IPS-18c (cell line): ENCODE results near the gene LDB2.

Experiments used
- H3K4me3 ChIP-seq: 2 replicates; pipeline ENCODE4 v1.7.0; 2013; ENCODE audit warnings: low read depth, mild to moderate bottlenecking, low read length, moderate library complexity; ENCODE audit not compliant: insufficient read depth
- H3K9me3 ChIP-seq: one replicate; pipeline ENCODE4 v1.6.1; 2013; ENCODE audit warnings: mild to moderate bottlenecking, low read length, moderate library complexity; ENCODE audit not compliant: control insufficient read depth, insufficient read depth

LDB2 gene

DNA sequence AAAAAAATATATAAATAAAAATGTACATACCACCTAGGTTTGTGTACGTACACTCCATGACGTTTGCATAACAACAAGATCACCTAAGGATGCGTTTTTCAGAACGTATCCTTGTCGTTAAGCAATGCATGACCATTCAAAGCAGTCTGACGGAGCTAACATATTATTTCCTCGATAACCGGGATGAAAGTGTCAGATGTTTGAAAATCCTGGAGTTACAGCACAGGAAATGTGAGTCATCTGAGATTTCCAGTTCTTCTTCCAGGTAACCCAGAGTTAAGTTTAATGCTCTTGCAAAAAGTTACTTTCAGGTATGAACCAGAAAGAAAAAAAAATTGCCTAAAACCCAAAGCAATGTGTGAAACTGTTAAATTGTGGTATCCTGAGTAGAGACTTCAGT is 107.9 kb downstream of the LDB2 start:
- H3K4me3 ChIP-seq, result no peak overlapping the region
- H3K9me3 ChIP-seq, result no peaks in the 10 kb centered on the region

- Histone ChIP-seq H3K4me3 (no peak overlapping the region), H3K9me3 (no peaks in the 10 kb centered on the region)
These were observed 109.6 kb downstream of the LDB2 start for GRCh38 chr4:16788868-16789267.

DNA sequence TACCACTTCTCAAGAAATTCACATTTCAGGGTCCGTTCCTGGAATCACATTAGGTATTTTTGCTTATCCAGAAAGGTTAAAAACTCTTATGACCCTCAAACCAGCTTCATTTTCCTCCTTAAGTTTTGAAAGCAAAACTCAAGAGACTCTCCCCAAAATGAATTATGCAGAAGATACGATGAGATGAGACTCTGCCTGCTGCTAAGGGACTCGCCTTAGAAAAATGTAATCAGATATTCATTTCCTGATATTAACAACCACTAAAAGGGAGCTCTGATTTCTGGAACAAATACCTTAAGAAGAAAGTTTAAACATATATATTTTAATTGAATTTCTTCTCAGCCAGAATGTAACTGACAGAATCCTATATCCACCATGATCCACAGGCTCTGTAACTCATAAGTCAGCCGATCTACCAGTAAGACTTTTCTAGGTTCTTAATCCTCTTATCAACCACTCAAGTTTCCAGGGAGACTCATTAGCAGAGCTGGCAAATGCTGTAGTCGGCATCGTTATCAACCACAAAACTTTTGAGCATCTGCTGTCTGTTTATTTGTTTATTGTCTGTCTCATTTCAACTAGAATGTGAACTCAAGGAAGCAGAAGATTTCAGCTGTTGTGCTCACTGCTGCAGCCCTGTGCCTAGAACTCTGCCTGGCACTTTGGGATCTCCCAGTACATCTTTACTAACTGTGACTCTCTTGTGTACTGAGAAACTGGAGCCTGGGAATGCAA is 112.5 kb downstream of the LDB2 start:
- Histone ChIP-seq H3K4me3 (no peak overlapping the region), H3K9me3 (no peaks in the 10 kb centered on the region)

- Histone ChIP-seq H3K9me3 (no peaks in the 10 kb centered on the region), H3K4me3 (no peak overlapping the region)
These were observed 115.3 kb downstream of the LDB2 start for GRCh38 chr4:16783119-16783518.

DNA sequence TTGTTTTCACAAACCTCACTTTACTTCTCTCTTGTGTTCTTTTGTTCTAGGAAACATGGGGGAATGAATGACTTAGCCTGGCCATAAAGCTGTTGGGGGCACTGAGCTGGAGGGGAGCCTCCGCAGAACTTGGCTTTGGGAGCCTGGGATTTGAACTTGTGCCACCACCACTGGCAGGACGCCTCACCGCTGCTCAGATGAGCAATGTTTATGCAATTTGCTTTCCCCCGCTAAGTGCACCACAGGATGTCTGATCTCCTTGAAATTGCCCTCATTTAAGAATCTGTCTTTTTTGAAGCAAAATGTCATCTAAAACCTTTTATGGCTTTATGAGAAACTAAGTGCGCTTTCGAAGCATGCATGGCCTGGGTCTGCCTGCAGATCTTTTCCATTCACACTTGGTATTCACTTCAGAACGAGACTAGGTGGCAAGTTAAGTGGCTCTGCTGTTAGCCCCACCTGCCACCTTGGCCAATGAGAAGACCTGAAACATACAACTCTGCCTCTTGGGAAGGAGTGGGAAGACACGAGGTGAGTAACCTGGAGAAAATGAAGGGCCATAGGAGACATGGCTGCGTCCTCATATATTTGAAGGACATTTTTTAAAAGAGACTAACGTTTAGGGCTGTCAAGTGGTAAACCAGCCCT is 119.3 kb downstream of the LDB2 start:
- Histone ChIP-seq H3K4me3 (no peak overlapping the region), H3K9me3 (no peaks in the 10 kb centered on the region)

DNA sequence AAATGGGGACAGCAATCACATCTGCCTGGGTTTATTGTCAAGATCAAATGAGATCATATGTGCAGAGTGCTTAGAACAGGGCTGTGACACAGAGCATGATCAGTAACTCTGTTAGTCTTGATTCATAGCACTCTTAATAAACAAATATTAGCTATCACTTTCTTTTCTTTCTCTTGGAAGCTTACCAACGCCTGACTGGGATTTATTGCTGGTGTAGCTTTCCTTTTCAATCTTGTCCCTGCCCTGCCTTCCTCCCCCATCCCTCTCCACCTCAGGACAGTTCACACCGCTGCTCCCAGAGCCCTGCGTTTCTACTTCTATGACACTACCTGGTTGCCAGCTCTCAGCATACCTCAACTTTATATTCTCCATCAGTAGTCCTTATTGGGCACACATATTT is 120.7 kb downstream of the LDB2 start:
- H3K9me3 ChIP-seq, result no peaks in the 10 kb centered on the region
- H3K4me3 ChIP-seq, result no peak overlapping the region

GRCh38 chr4:16775411-16776154 is 122.9 kb downstream of the LDB2 start:
- Histone ChIP-seq H3K4me3 (no peak overlapping the region), H3K9me3 (no peaks in the 10 kb centered on the region)

- Histone ChIP-seq H3K9me3 (no peaks in the 10 kb centered on the region), H3K4me3 (no peak overlapping the region)
These were observed 126.0 kb downstream of the LDB2 start for GRCh38 chr4:16772366-16772850.

- H3K9me3 ChIP-seq, result no peaks in the 10 kb centered on the region
- no peak overlapping the region for H3K4me3 ChIP-seq
These were observed 127.6 kb downstream of the LDB2 start for GRCh38 chr4:16770710-16771285.

DNA sequence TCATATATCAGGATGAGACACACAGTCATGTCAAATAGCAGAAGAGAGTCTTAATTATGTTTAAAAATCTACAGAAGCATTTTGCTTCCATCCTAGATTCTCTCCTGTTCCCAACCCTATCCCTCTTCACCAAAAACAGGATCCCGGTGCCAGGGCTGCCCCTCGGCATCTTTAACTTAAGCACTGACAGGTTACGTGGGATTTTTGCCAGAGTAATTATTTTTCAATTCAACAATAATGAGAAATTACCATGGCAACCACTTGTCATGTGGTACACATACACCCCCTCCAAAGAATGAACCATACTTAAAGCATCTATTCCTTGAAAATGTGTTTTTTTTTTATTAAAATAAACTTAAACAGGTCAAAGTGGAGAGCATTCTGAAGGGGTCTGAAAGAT is 130.6 kb downstream of the LDB2 start:
- Histone ChIP-seq H3K4me3 (no peak overlapping the region), H3K9me3 (no peaks in the 10 kb centered on the region)

DNA sequence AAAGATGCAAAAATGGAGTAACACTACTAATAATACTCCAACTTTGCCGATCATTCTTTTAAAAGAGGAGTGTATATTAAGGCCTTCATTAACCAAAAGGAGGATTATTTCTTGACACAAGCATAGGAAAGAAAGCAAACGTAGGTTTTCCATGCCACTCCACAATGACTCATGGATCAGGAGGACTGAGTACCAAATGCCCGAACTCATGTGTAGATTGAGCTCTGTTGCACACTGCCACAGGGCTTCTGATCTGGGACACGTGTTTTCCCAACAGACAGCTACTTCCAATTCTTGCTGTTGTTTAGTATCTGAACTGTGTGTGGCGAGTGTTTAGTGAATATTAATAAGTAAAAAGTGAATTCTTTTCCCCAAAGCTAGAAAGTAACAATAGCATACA is 131.2 kb downstream of the LDB2 start:
- Histone ChIP-seq H3K4me3 (no peak overlapping the region), H3K9me3 (no peaks in the 10 kb centered on the region)

DNA sequence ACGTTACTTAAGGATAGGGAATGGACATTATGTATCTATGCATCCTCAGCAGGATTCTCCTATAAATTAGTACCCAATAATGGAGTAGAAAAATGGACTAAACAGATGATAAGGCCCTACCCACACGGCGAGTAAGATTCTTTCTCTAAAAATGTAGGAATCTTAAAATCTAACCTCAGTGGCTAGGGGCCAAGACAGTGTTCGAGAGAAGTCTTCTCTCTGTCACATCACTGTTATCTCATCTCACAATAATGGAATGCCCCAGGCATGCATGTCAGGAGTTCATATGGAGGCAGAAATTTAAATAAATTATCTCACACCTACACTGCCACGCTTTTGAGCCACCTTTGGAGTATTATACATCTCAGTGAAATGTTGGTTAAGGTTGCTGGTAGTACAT is 132.9 kb downstream of the LDB2 start:
- no peak overlapping the region for H3K4me3 ChIP-seq
- H3K9me3 ChIP-seq, result no peaks in the 10 kb centered on the region

GRCh38 chr4:16764622-16765021 is 133.8 kb downstream of the LDB2 start:
- Histone ChIP-seq H3K4me3 (no peak overlapping the region), H3K9me3 (no peaks in the 10 kb centered on the region)

GRCh38 chr4:16760617-16761363 is 137.7 kb downstream of the LDB2 start:
- Histone ChIP-seq H3K4me3 (no peak overlapping the region), H3K9me3 (no peaks in the 10 kb centered on the region)

- Histone ChIP-seq H3K4me3 (no peak overlapping the region), H3K9me3 (no peaks in the 10 kb centered on the region)
These were observed 138.4 kb downstream of the LDB2 start for GRCh38 chr4:16759931-16760582.

DNA sequence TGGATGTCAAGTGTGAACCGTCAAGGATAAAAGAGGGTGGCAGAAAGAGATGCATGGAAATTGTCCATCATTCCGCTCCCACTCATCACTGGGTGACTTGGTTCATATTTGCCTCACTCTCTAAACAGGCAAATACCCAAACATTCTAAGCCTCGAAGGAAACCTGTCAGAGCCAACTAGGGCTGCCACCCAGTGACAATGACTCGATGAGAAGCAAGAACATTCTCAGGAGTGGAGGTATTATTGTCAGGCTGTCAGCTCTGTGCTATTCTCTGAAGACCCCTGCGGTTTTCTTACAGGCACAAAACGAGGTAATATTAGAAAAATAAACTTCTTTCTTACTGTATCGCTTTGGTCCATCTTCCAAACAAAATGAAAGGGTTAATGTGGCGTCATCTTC is 139.6 kb downstream of the LDB2 start:
- no peak overlapping the region for H3K4me3 ChIP-seq
- H3K9me3 ChIP-seq, result no peaks in the 10 kb centered on the region

- Histone ChIP-seq H3K9me3 (no peaks in the 10 kb centered on the region), H3K4me3 (no peak overlapping the region)
These were observed 140.2 kb downstream of the LDB2 start for GRCh38 chr4:16758255-16758654.
